ENCODE data around the gene HSPE1. TPM values are rescaled to one million over a fixed set of nuclear protein-coding genes. Genes with fewer than 3 reads are reported as not detected.
"Not testable (repeated sequence)": the region's sequence is repeated elsewhere in the genome, so short reads cannot be mapped to it uniquely, and the experiment has no call there.

Gene HSPE1
- total RNA-seq, 2 experiments from 2014 or later, result 282 to 283 TPM

- Mint-ChIP-seq H3K36me3 (peaks cover 29% of the 10 kb centered on the region), H3K4me1 (ENCODE audit: low read depth) (peaks cover 3% of the 10 kb centered on the region), H3K27ac (no peak overlapping the region), H3K4me3 (no peak overlapping the region), H3K9me3 (no peaks in the 10 kb centered on the region), H3K27me3 (no peaks in the 10 kb centered on the region)
- ChIA-PET CTCF (interaction anchor here (0.6 kb wide), 1 partner anchor 10 kb away, joined by 3 read pairs; no protein-coding TSS in a partner anchor), POLR2A (no interaction called here)
- intact Hi-C loops (cut with micrococcal nuclease), result no loop called here
- no peak for DNase-seq
Measured at GRCh38 chr2:197464175-197464574, 36.0 kb upstream of the HSPE1 start.

GRCh38 chr2:197472166-197472565 lies 28.0 kb upstream of the HSPE1 start:
- intact Hi-C loops (cut with micrococcal nuclease), result no loop called here
- Mint-ChIP-seq H3K4me1 (ENCODE audit: low read depth) (peaks cover 1% of the 10 kb centered on the region), H3K27me3 (no peaks in the 10 kb centered on the region), H3K36me3 (peaks cover 22% of the 10 kb centered on the region), H3K9me3 (no peaks in the 10 kb centered on the region), H3K27ac (no peak overlapping the region), H3K4me3 (no peak overlapping the region)
- POLR2A ChIA-PET, result no interaction called here
- CTCF ChIA-PET, result no interaction called here
- no peak for DNase-seq

GRCh38 chr2:197477797-197478196 lies 22.4 kb upstream of the HSPE1 start:
- POLR2A ChIA-PET, result no interaction called here
- CTCF ChIA-PET, result no interaction called here
- Mint-ChIP-seq H3K4me1 (ENCODE audit: low read depth) (peaks cover 7% of the 10 kb centered on the region), H3K4me3 (no peak overlapping the region), H3K9me3 (peaks cover 2% of the 10 kb centered on the region), H3K27me3 (no peaks in the 10 kb centered on the region), H3K27ac (no peak overlapping the region), H3K36me3 (peaks cover 37% of the 10 kb centered on the region)
- intact Hi-C loops (cut with micrococcal nuclease), result no loop called here
- DNase-seq, result no peak

GRCh38 chr2:197480165-197481036 lies 19.8 kb upstream of the HSPE1 start:
- POLR2A ChIA-PET, result no interaction called here
- no peaks in the 10 kb centered on the region for H3K27me3 Mint-ChIP-seq
- peaks cover 46% of the 10 kb centered on the region for H3K36me3 Mint-ChIP-seq
- no peak overlapping the region for H3K4me3 Mint-ChIP-seq
- CTCF ChIA-PET, result no interaction called here
- peak overlapping the region; percentile 46 for H3K27ac Mint-ChIP-seq
- DNase-seq, result no peak
- intact Hi-C loops (cut with micrococcal nuclease), result no loop called here
- peaks cover 9% of the 10 kb centered on the region for H3K4me1 Mint-ChIP-seq (ENCODE audit: low read depth)
- peaks cover 16% of the 10 kb centered on the region for H3K9me3 Mint-ChIP-seq

- H3K4me3 Mint-ChIP-seq; H3K27ac Mint-ChIP-seq; H3K27me3 Mint-ChIP-seq; DNase-seq; H3K4me1 Mint-ChIP-seq (ENCODE audit: low read depth); intact Hi-C loops (cut with micrococcal nuclease): not testable (repeated sequence)
- peaks cover 58% of the 10 kb centered on the region for H3K36me3 Mint-ChIP-seq
- peaks cover 16% of the 10 kb centered on the region for H3K9me3 Mint-ChIP-seq
- CTCF ChIA-PET, result interaction anchor here (1.3 kb wide), 1 partner anchor 14 kb away, joined by 3 read pairs; no protein-coding TSS in a partner anchor
- POLR2A ChIA-PET, result interaction anchor here (0.8 to 1.8 kb wide), 3 partner anchors 11 to 14 kb away, joined by 3 to 6 read pairs (median 3); no protein-coding TSS in a partner anchor
Measured at GRCh38 chr2:197484248-197484647, 15.9 kb upstream of the HSPE1 start.

GRCh38 chr2:197486175-197486574 lies 14.0 kb upstream of the HSPE1 start:
- peaks cover 16% of the 10 kb centered on the region for H3K4me1 Mint-ChIP-seq (ENCODE audit: low read depth)
- no peak overlapping the region for H3K27ac Mint-ChIP-seq
- CTCF ChIA-PET, result no interaction called here
- H3K36me3 Mint-ChIP-seq, result peaks cover 65% of the 10 kb centered on the region
- DNase-seq, result no peak
- POLR2A ChIA-PET, result no interaction called here
- no peaks in the 10 kb centered on the region for H3K27me3 Mint-ChIP-seq
- intact Hi-C loops (cut with micrococcal nuclease), result no loop called here
- H3K4me3 Mint-ChIP-seq, result no peak overlapping the region
- peaks cover 16% of the 10 kb centered on the region for H3K9me3 Mint-ChIP-seq

GRCh38 chr2:197487385-197487784 lies 12.8 kb upstream of the HSPE1 start:
- H3K27ac Mint-ChIP-seq, result peak overlapping the region; percentile 62
- CTCF ChIA-PET, result no interaction called here

GRCh38 chr2:197495433-197496134 lies 4.6 kb upstream of the HSPE1 start:
- intact Hi-C loops (cut with micrococcal nuclease), result no loop called here
- peak overlapping the region; percentile 50 for H3K27ac Mint-ChIP-seq

More at GRCh38 chr2:197487385-197487784, 12.8 kb upstream of the HSPE1 start:
- Mint-ChIP-seq H3K36me3 (peaks cover 71% of the 10 kb centered on the region), H3K4me3 (no peak overlapping the region), H3K9me3 (peaks cover 15% of the 10 kb centered on the region), H3K4me1 (ENCODE audit: low read depth) (peaks cover 20% of the 10 kb centered on the region), H3K27me3 (no peaks in the 10 kb centered on the region)
- POLR2A ChIA-PET, result interaction anchor here (0.6 to 2.0 kb wide), 3 partner anchors 9 to 83 kb away, joined by 3 to 7 read pairs (median 4); no protein-coding TSS in a partner anchor
- intact Hi-C loops (cut with micrococcal nuclease), result no loop called here
- no peak for DNase-seq

GRCh38 chr2:197496695-197497094 lies 3.5 kb upstream of the HSPE1 start:
- no peak for DNase-seq
- POLR2A ChIA-PET, result interaction anchor here (0.7 to 7.6 kb wide), 5 partner anchors 9 to 64 kb away, joined by 3 to 76 read pairs (median 4); partner anchors contain the start of genes COQ10B and SF3B1
- CTCF ChIA-PET, result interaction anchor here (2.1 kb wide), 1 partner anchor 20 kb away, joined by 6 read pairs; the partner anchor contains the start of gene MOB4
- Mint-ChIP-seq H3K36me3 (peaks cover 80% of the 10 kb centered on the region), H3K9me3 (no peaks in the 10 kb centered on the region), H3K27me3 (no peaks in the 10 kb centered on the region), H3K4me1 (ENCODE audit: low read depth) (peaks cover 47% of the 10 kb centered on the region), H3K4me3 (peak overlapping the region; percentile 97), H3K27ac (peak overlapping the region; percentile 97)
- intact Hi-C loops (cut with micrococcal nuclease), result no loop called here

More at GRCh38 chr2:197495433-197496134, 4.6 kb upstream of the HSPE1 start:
- H3K4me3 Mint-ChIP-seq, result peak overlapping the region; percentile 97
- H3K36me3 Mint-ChIP-seq, result peaks cover 77% of the 10 kb centered on the region
- H3K9me3 Mint-ChIP-seq, result no peaks in the 10 kb centered on the region
- H3K27me3 Mint-ChIP-seq, result no peaks in the 10 kb centered on the region
- no peak for DNase-seq
- POLR2A ChIA-PET, result interaction anchor here (1.3 to 7.6 kb wide), 4 partner anchors 8 to 63 kb away, joined by 3 to 76 read pairs (median 7); partner anchors contain the start of genes MOB4 and SF3B1
- peaks cover 48% of the 10 kb centered on the region for H3K4me1 Mint-ChIP-seq (ENCODE audit: low read depth)
- CTCF ChIA-PET, result interaction anchor here (1.1 kb wide), 1 partner anchor 21 kb away, joined by 4 read pairs; the partner anchor contains the start of gene MOB4

- POLR2A ChIA-PET, result interaction anchor here (0.7 to 7.6 kb wide), 6 partner anchors 9 to 64 kb away, joined by 3 to 76 read pairs (median 6); partner anchors contain the start of genes COQ10B and SF3B1
- no peak for DNase-seq
- H3K4me1 Mint-ChIP-seq (ENCODE audit: low read depth), result peaks cover 51% of the 10 kb centered on the region
- peak overlapping the region; percentile 97 for H3K4me3 Mint-ChIP-seq
- H3K27me3 Mint-ChIP-seq, result no peaks in the 10 kb centered on the region
- no peaks in the 10 kb centered on the region for H3K9me3 Mint-ChIP-seq
- intact Hi-C loops (cut with micrococcal nuclease), result no loop called here
- peak overlapping the region; percentile 97 for H3K27ac Mint-ChIP-seq
- H3K36me3 Mint-ChIP-seq, result peaks cover 85% of the 10 kb centered on the region
- CTCF ChIA-PET, result interaction anchor here (2.1 kb wide), 1 partner anchor 19 kb away, joined by 6 read pairs; the partner anchor contains the start of gene MOB4
Measured at GRCh38 chr2:197497326-197497725, 2.9 kb upstream of the HSPE1 start.

- no peak for DNase-seq
- intact Hi-C loops (cut with micrococcal nuclease), result no loop called here
- ChIA-PET CTCF (interaction anchor here (0.6 to 2.1 kb wide), 4 partner anchors 14 to 280 kb away, joined by 3 to 6 read pairs (median 4); partner anchors contain the start of gene MOB4), POLR2A (interaction anchor here (1.2 to 7.6 kb wide), 5 partner anchors 10 to 65 kb away, joined by 4 to 76 read pairs (median 25); partner anchors contain the start of genes COQ10B, MOB4 and SF3B1)
- Mint-ChIP-seq H3K27ac (peak overlapping the region; percentile 97), H3K36me3 (peaks cover 85% of the 10 kb centered on the region), H3K4me1 (ENCODE audit: low read depth) (peaks cover 54% of the 10 kb centered on the region), H3K27me3 (no peaks in the 10 kb centered on the region), H3K9me3 (no peaks in the 10 kb centered on the region), H3K4me3 (peak overlapping the region; percentile 97)
Measured at GRCh38 chr2:197498235-197498936, 1.8 kb upstream of the HSPE1 start.

Measured in activated CD4-positive, alpha-beta memory T cell treated with anti-CD3 and anti-CD28 coated beads for 36 hours (primary cell).